Panc1 (cell line): ENCODE results near the gene CDH15. TPM values are rescaled to one million over a fixed set of nuclear protein-coding genes. Genes with fewer than 3 reads are reported as not detected.

Experiments used
- ATAC-seq: fragments of 200-7000 bp; cut with Tn5 transposase; 2 replicates; pipeline ENCODE4 v1.9.1; 2020; ENCODE audit warnings: mild to moderate bottlenecking, moderate library complexity
- BruUV-seq: library from RNA; stranded (reverse); fragments of 400-500 nt; replicated peaks from 2 replicates; lab custom pipeline; 2021; lab: Mats Ljungman, UMichigan
- CTCF ChIA-PET: fragments of 300-600 bp; sonication (Branson Sonifier 250); formaldehyde crosslinking; loops from one replicate; lab custom pipeline; 2022; ENCODE audit warnings: antibody characterized with exemption; lab: Charles Lee
- POLR2A ChIA-PET: fragments of 300-600 bp; sonication (Branson Sonifier 250); formaldehyde crosslinking; loops from one replicate; lab custom pipeline; 2022; ENCODE audit warnings: antibody characterized with exemption; lab: Charles Lee
- DNase-seq: peaks from one replicate; pipeline ENCODE4 v3.0.0-alpha.2; 2010; ENCODE audit warnings: low read depth, low spot score
- H3K27ac ChIP-seq: 2 replicates; pipeline ENCODE4 v1.5.1; 2011; ENCODE audit warnings: mild to moderate bottlenecking, low read length, inconsistent platforms
- H3K27me3 ChIP-seq: fragments of 200-500 bp; sonication (Bioruptor generic); 2 replicates; pipeline ENCODE4 v1.6.0; 2014; ENCODE audit warnings: low read length, inconsistent platforms; ENCODE audit not compliant: control insufficient read depth, insufficient read depth
- H3K36me3 ChIP-seq: fragments of 200-500 bp; sonication (Bioruptor generic); 2 replicates; pipeline ENCODE4 v1.5.1; 2014; ENCODE audit warnings: inconsistent platforms, mild to moderate bottlenecking, low read length, moderate library complexity; ENCODE audit not compliant: control insufficient read depth, insufficient read depth
- H3K4me1 ChIP-seq: 2 replicates; pipeline ENCODE4 v1.5.1; 2011; ENCODE audit warnings: inconsistent platforms, mild to moderate bottlenecking, low read length, moderate library complexity; ENCODE audit not compliant: control insufficient read depth, insufficient read depth
- H3K4me3 ChIP-seq, 2 experiments: 2 replicates each; pipeline ENCODE4 v1.5.1; 2011 to 2012; ENCODE audit warnings: low read depth in 2 of 2, low read length in 2 of 2, mild to moderate bottlenecking in 2 of 2, inconsistent platforms in 1 of 2, moderate library complexity in 1 of 2
- H3K9me3 ChIP-seq: fragments of 200-500 bp; sonication (Bioruptor generic); 2 replicates; pipeline ENCODE4 v1.5.1; 2014; ENCODE audit warnings: low read depth, mild to moderate bottlenecking, inconsistent platforms, low read length, moderate library complexity; ENCODE audit not compliant: control insufficient read depth, insufficient read depth
- CTCF ChIP-seq: fragments of 450-650 bp; IDR thresholded peaks from 2 replicates; pipeline ENCODE4 v1.5.1; 2017; ENCODE audit warnings: mild to moderate bottlenecking
- POLR2AphosphoS5 ChIP-seq: IDR thresholded peaks from 2 replicates; pipeline ENCODE4 v1.6.1; 2012; ENCODE audit warnings: mild to moderate bottlenecking, low read depth, low read length, moderate library complexity
- REST ChIP-seq, 2 experiments: IDR thresholded peaks; 2 replicates each; pipeline ENCODE4 v1.6.1; 2011 to 2012; ENCODE audit warnings: low read depth in 2 of 2, control low read depth in 1 of 2, low read length in 1 of 2, mild to moderate bottlenecking in 1 of 2, moderate library complexity in 1 of 2; ENCODE audit not compliant: insufficient read depth in 1 of 2
- SIN3A ChIP-seq: IDR thresholded peaks from 2 replicates; pipeline ENCODE4 v1.6.1; 2012; ENCODE audit warnings: low read depth, mild to moderate bottlenecking, low read length, moderate library complexity, borderline replicate concordance; ENCODE audit not compliant: insufficient read depth
- TCF7L2 ChIP-seq: IDR thresholded peaks from 2 replicates; pipeline ENCODE4 v1.6.1; 2011; ENCODE audit warnings: mild to moderate bottlenecking, low read depth, low read length, inconsistent platforms
- in situ Hi-C: cut with HindIII; loops from 2 replicates; pipeline ENCODE4 v1.10.0; 2016; ENCODE audit warnings: low sequenced_read_pairs, low pct_unique_long_range_greater_than_20kb
- intact Hi-C: fragments of 100-400 bp; cut with micrococcal nuclease; formaldehyde crosslinking; loops from one replicate; pipeline ENCODE4 v1.10.0; 2022; ENCODE audit not compliant: unreplicated experiment
- total RNA-seq: library from RNA; stranded (reverse); gene quantifications from one replicate; pipeline ENCODE4 v1.2.1, GENCODE V29; 2021; ENCODE audit not compliant: unreplicated experiment

Gene CDH15
- total RNA-seq, 1 experiment from 2014 or later, result 0.51 TPM

GRCh38 chr16:89143911-89144675 lies 27.5 kb upstream of the CDH15 start:
- in situ Hi-C loops (no loop called here), intact Hi-C loops (no loop called here)
- Histone ChIP-seq H3K36me3 (no peaks in the 10 kb centered on the region), H3K27ac (no peak overlapping the region), H3K4me3 (no peak overlapping the region), H3K4me1 (no peaks in the 10 kb centered on the region), H3K27me3 (no peaks in the 10 kb centered on the region), H3K9me3 (no peaks in the 10 kb centered on the region)
- BruUV-seq, result no TSS peak
- no peak for DNase-seq
- POLR2A ChIA-PET, result no interaction called here
- CTCF ChIA-PET, result no interaction called here
- no peak for TF ChIP-seq SIN3A
- TF ChIP-seq POLR2AphosphoS5, result no peak
- TF ChIP-seq TCF7L2, result no peak
- TF ChIP-seq CTCF, result no peak
- no peak for TF ChIP-seq REST (IDR thresholded peaks at IDR 0.05; ENCODE audit: insufficient read depth in 1 of 2, low read depth in 2 of 2, low read length in 1 of 2)
- ATAC-seq, result peak; percentile 32; the same call in 1 of the 2 replicates

GRCh38 chr16:89144681-89145080 lies 26.9 kb upstream of the CDH15 start:
- Histone ChIP-seq H3K4me3 (no peak overlapping the region), H3K4me1 (no peaks in the 10 kb centered on the region), H3K9me3 (no peaks in the 10 kb centered on the region), H3K27me3 (no peaks in the 10 kb centered on the region), H3K27ac (no peak overlapping the region), H3K36me3 (no peaks in the 10 kb centered on the region)
- DNase-seq (no peak), ATAC-seq (no peak)
- POLR2A ChIA-PET, result no interaction called here
- no peak for TF ChIP-seq TCF7L2
- TF ChIP-seq CTCF, result no peak
- no peak for TF ChIP-seq REST (IDR thresholded peaks at IDR 0.05; ENCODE audit: insufficient read depth in 1 of 2, low read depth in 2 of 2, low read length in 1 of 2)
- no peak for TF ChIP-seq SIN3A
- no peak for TF ChIP-seq POLR2AphosphoS5
- CTCF ChIA-PET, result no interaction called here
- in situ Hi-C loops (no loop called here), intact Hi-C loops (no loop called here)
- BruUV-seq, result no TSS peak
